H9 (cell line): ENCODE data around the gene FASTK. TPM values are rescaled to one million over a fixed set of nuclear protein-coding genes. Genes with fewer than 3 reads are reported as not detected.

ENCODE experiments used
- DNase-seq: peaks from one replicate; pipeline ENCODE4 v3.0.0-alpha.2; 2017
- H2AFZ ChIP-seq: one replicate; pipeline ENCODE4 v1.6.1; 2013; ENCODE audit warnings: mild to moderate bottlenecking, low read length, control low read depth, moderate library complexity
- H2AK5ac ChIP-seq: 2 replicates; pipeline ENCODE4 v1.6.1; 2013; ENCODE audit warnings: low read length, control low read depth, mixed read lengths; ENCODE audit not compliant: insufficient read length
- H2BK120ac ChIP-seq: one replicate; pipeline ENCODE4 v1.6.1; 2013; ENCODE audit warnings: low read depth, mild to moderate bottlenecking, low read length, control low read depth, inconsistent platforms; ENCODE audit not compliant: poor library complexity, severe bottlenecking
- H2BK12ac ChIP-seq: 2 replicates; pipeline ENCODE4 v1.6.1; 2013; ENCODE audit warnings: low read length, control low read depth, mixed read lengths, low read depth; ENCODE audit not compliant: insufficient read length
- H2BK15ac ChIP-seq: 2 replicates; pipeline ENCODE4 v1.6.1; 2013; ENCODE audit warnings: low read depth, low read length, control low read depth
- H2BK20ac ChIP-seq: one replicate; pipeline ENCODE4 v1.6.1; 2013; ENCODE audit warnings: low read depth, mild to moderate bottlenecking, low read length, control low read depth, inconsistent platforms; ENCODE audit not compliant: poor library complexity, severe bottlenecking
- H2BK5ac ChIP-seq: 2 replicates; pipeline ENCODE4 v1.6.1; 2013; ENCODE audit warnings: low read length, control low read depth, mixed read lengths; ENCODE audit not compliant: insufficient read length
- H3K14ac ChIP-seq: 2 replicates; pipeline ENCODE4 v1.6.1; 2013; ENCODE audit warnings: low read length, control low read depth; ENCODE audit not compliant: insufficient read depth
- H3K18ac ChIP-seq: 2 replicates; pipeline ENCODE4 v1.6.1; 2013; ENCODE audit warnings: low read depth, mild to moderate bottlenecking, mixed read lengths, low read length, control low read depth; ENCODE audit not compliant: insufficient read length
- H3K23ac ChIP-seq: 2 replicates; pipeline ENCODE4 v1.6.1; 2013; ENCODE audit warnings: low read length, control low read depth, mixed read lengths, low read depth; ENCODE audit not compliant: insufficient read length
- H3K23me2 ChIP-seq: 2 replicates; pipeline ENCODE4 v1.6.1; 2013; ENCODE audit warnings: low read depth, mild to moderate bottlenecking, mixed read lengths, low read length, control low read depth; ENCODE audit not compliant: insufficient read length, poor library complexity, severe bottlenecking
- H3K27ac ChIP-seq: 2 replicates; pipeline ENCODE4 v1.5.1; 2013; ENCODE audit warnings: low read length, control low read depth, mixed read lengths, low read depth; ENCODE audit not compliant: insufficient read length
- H3K27me3 ChIP-seq: 2 replicates; pipeline ENCODE4 v1.6.1; 2013; ENCODE audit warnings: low read length, control low read depth, inconsistent platforms; ENCODE audit not compliant: insufficient read depth
- H3K4ac ChIP-seq: 2 replicates; pipeline ENCODE4 v1.6.1; 2013; ENCODE audit warnings: low read depth, mild to moderate bottlenecking, control low read depth, inconsistent platforms, low read length, moderate library complexity
- H3K4me1 ChIP-seq: 2 replicates; pipeline ENCODE4 v1.6.1; 2013; ENCODE audit warnings: low read length, control low read depth, inconsistent platforms; ENCODE audit not compliant: insufficient read depth
- H3K4me2 ChIP-seq: 2 replicates; pipeline ENCODE4 v1.6.1; 2013; ENCODE audit warnings: low read length, control low read depth, mixed read lengths; ENCODE audit not compliant: insufficient read length, insufficient read depth
- H3K56ac ChIP-seq: 2 replicates; pipeline ENCODE4 v1.6.1; 2013; ENCODE audit warnings: low read depth, mild to moderate bottlenecking, mixed read lengths, low read length, control low read depth; ENCODE audit not compliant: insufficient read length
- H3K79me1 ChIP-seq: 2 replicates; pipeline ENCODE4 v1.6.1; 2013; ENCODE audit warnings: low read depth, mild to moderate bottlenecking, moderate library complexity, low read length, control low read depth, inconsistent platforms; ENCODE audit not compliant: insufficient read depth, poor library complexity, severe bottlenecking
- H3K79me2 ChIP-seq: 2 replicates; pipeline ENCODE4 v1.6.1; 2013; ENCODE audit warnings: low read length, control low read depth, inconsistent platforms; ENCODE audit not compliant: insufficient read depth
- H3K9ac ChIP-seq: 2 replicates; pipeline ENCODE4 v1.6.1; 2013; ENCODE audit warnings: low read length, control low read depth, mixed read lengths; ENCODE audit not compliant: insufficient read length; ENCODE audit errors: extremely low read depth
- H3K9me3 ChIP-seq: one replicate; pipeline ENCODE4 v1.6.1; 2013; ENCODE audit warnings: low read depth, low read length, inconsistent platforms; ENCODE audit not compliant: control insufficient read depth
- H3T11ph ChIP-seq: one replicate; pipeline ENCODE4 v1.6.1; 2013; ENCODE audit warnings: mild to moderate bottlenecking, low read length, control low read depth, inconsistent platforms
- H4K20me1 ChIP-seq: one replicate; pipeline ENCODE4 v1.6.1; 2013; ENCODE audit not compliant: control insufficient read depth, insufficient read length, insufficient read depth
- H4K5ac ChIP-seq: 2 replicates; pipeline ENCODE4 v1.6.1; 2013; ENCODE audit warnings: low read depth, mild to moderate bottlenecking, mixed read lengths, low read length, control low read depth; ENCODE audit not compliant: insufficient read length
- H4K8ac ChIP-seq: replicated peaks from 2 replicates; pipeline ENCODE4 v1.6.1; 2013; ENCODE audit warnings: low read length, control low read depth, mixed read lengths, low read depth; ENCODE audit not compliant: insufficient read length
- H4K91ac ChIP-seq: 2 replicates; pipeline ENCODE4 v1.6.1; 2013; ENCODE audit warnings: low read depth, mild to moderate bottlenecking, moderate library complexity, mixed read lengths, low read length, control low read depth; ENCODE audit not compliant: insufficient read length
- H3K27ac Mint-ChIP-seq, 3 experiments: 2 replicates in 2 of 3; 3 replicates in 1 of 3; pipeline ENCODE4 v1.8.0; 2020 to 2021; ENCODE audit warnings: mixed read lengths in 3 of 3, mild to moderate bottlenecking in 1 of 3, moderate library complexity in 1 of 3
- H3K27me3 Mint-ChIP-seq: 2 replicates; pipeline ENCODE4 v1.8.0; 2021; ENCODE audit warnings: low read depth, mild to moderate bottlenecking, moderate library complexity, mixed read lengths
- H3K36me3 Mint-ChIP-seq, 3 experiments: 2 replicates in 2 of 3; 3 replicates in 1 of 3; pipeline ENCODE4 v1.8.0; 2020 to 2021; ENCODE audit warnings: low read depth in 3 of 3, mixed read lengths in 3 of 3; ENCODE audit not compliant: insufficient read depth in 1 of 3
- H3K4me1 Mint-ChIP-seq, 2 experiments: 2 replicates each; pipeline ENCODE4 v1.8.0; 2020; ENCODE audit warnings: mixed read lengths in 2 of 2
- H3K4me3 Mint-ChIP-seq, 2 experiments: 2 replicates in 1 of 2; 3 replicates in 1 of 2; pipeline ENCODE4 v1.8.0; 2020 to 2021; ENCODE audit warnings: mild to moderate bottlenecking in 2 of 2, mixed read lengths in 2 of 2, moderate library complexity in 1 of 2
- H3K9me3 Mint-ChIP-seq, 2 experiments: 2 replicates in 1 of 2; 3 replicates in 1 of 2; pipeline ENCODE4 v1.8.0; 2020; ENCODE audit warnings: mild to moderate bottlenecking in 2 of 2, mixed read lengths in 2 of 2, moderate library complexity in 1 of 2
- WGBS: extraction: QIAGEN DNeasy Blood & Tissue Kit; methylation state at CpG from one replicate; pipeline ENCODE4 v1.1.7; 2013; ENCODE audit warnings: missing lambda C conversion rate, low lambda C conversion rate, mixed read lengths; ENCODE audit not compliant: insufficient read length; ENCODE audit errors: extremely low coverage; 5-methylcytosine and 5-hydroxymethylcytosine counted together
- total RNA-seq: library from RNA; stranded (reverse); gene quantifications from 2 replicates; pipeline ENCODE4 v1.2.1, GENCODE V29; 2021
- TF ChIP-seq, protein P1 (sequence below): fragments of 200-600 bp; sonication (generic); conservative IDR thresholded peaks from 3 replicates; pipeline ENCODE4 v1.8.0; 2021; ENCODE audit warnings: antibody characterized with exemption, mild to moderate bottlenecking

The FASTK gene
- total RNA-seq, 1 experiment from 2014 or later: 57.8 TPM

DNA sequence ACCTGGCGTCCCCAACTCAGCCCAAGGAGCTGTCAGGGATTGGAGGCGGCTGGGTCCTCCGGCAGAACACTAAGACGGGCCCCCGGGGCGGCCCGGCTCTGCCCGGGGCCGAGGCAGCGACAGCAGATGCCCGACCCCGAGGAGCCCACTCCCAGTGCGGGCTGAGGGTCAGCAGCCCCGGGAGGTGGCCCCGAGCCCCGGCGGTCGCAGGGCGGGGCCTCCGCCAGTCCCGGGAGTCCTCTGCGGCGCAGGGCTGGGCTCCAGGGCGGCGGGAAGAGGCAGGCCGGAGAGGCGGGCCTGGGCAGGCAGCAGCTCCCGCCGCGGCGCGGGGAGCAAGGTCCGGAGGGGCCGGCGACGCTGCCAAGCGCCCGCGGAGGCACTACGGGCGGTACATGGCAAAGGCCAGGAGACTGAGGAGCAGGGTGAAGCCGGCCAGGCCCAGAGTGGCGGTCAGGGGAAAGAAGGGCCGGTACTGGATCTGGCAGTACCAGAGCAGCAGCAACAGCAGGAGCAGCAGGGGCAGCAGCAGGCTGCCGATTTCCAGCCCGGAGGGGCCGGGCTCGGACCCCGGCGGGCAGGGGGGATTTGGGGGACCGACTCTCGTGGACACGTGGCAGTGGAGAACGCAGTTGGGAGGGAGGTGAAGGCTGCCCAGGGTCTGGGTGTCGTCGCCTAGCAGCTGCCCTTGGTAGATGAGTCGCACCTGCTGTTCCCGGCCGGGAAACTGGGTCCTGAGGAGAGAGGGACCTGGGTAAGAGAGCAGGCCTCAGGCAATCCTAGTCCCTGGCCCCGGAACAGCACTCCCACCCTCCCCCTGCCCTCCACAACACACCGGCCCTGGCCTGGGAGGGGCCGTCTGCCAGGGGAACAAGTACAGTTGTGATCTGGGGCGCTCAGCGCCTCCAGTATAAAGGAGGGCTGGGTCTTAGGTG lies 827 bp upstream of the FASTK start:
- no peaks in the 10 kb centered on the region for H3K79me1 ChIP-seq
- TF ChIP-seq, protein P1, sequence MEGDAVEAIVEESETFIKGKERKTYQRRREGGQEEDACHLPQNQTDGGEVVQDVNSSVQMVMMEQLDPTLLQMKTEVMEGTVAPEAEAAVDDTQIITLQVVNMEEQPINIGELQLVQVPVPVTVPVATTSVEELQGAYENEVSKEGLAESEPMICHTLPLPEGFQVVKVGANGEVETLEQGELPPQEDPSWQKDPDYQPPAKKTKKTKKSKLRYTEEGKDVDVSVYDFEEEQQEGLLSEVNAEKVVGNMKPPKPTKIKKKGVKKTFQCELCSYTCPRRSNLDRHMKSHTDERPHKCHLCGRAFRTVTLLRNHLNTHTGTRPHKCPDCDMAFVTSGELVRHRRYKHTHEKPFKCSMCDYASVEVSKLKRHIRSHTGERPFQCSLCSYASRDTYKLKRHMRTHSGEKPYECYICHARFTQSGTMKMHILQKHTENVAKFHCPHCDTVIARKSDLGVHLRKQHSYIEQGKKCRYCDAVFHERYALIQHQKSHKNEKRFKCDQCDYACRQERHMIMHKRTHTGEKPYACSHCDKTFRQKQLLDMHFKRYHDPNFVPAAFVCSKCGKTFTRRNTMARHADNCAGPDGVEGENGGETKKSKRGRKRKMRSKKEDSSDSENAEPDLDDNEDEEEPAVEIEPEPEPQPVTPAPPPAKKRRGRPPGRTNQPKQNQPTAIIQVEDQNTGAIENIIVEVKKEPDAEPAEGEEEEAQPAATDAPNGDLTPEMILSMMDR: no peak
- H3K23me2 ChIP-seq: peaks cover 7% of the 10 kb centered on the region
- no peak overlapping the region for H4K8ac ChIP-seq
- H3K18ac ChIP-seq: no peak overlapping the region
- no peak overlapping the region for H3K27ac ChIP-seq
- H3K9me3 ChIP-seq: no peaks in the 10 kb centered on the region
- H3K56ac ChIP-seq: no peak overlapping the region
- H3K4me1 Mint-ChIP-seq: peaks cover 33 to 44% of the 10 kb centered on the region in 2 experiments
- no peaks in the 10 kb centered on the region; the same call in 1 of the 2 replicates for H3K27me3 ChIP-seq
- no peaks in the 10 kb centered on the region; the same call in 1 of the 2 replicates for H3K79me2 ChIP-seq
- no peak overlapping the region for H2BK20ac ChIP-seq
- H4K20me1 ChIP-seq: no peaks in the 10 kb centered on the region
- H2BK5ac ChIP-seq: no peak overlapping the region
- H3K4me1 ChIP-seq: peaks cover 2% of the 10 kb centered on the region; the same call in 1 of the 2 replicates
- no peak overlapping the region for H2AFZ ChIP-seq
- H3K9ac ChIP-seq: no peak overlapping the region
- no peak for DNase-seq
- H3K14ac ChIP-seq: no peak overlapping the region
- peaks cover under 1 to 6% (median 5%) of the 10 kb centered on the region in 3 experiments; a peak in 5 of 7 replicates for H3K36me3 Mint-ChIP-seq
- no peak overlapping the region for H2BK15ac ChIP-seq
- H3K4me3 Mint-ChIP-seq: peak overlapping the region; percentile 79 to 86
- H2AK5ac ChIP-seq: no peak overlapping the region
- no peak overlapping the region for H3T11ph ChIP-seq
- no CpG with 5 or more reads among the region's 64 CpGs for WGBS
- H3K27ac Mint-ChIP-seq: no peak overlapping the region
- no peak overlapping the region for H2BK120ac ChIP-seq
- H3K4me2 ChIP-seq: peak overlapping the region; percentile 23
- peaks cover 8% of the 10 kb centered on the region for H3K27me3 Mint-ChIP-seq
- H3K9me3 Mint-ChIP-seq: no peaks in the 10 kb centered on the region; a peak in 1 of 5 replicates
- no peak overlapping the region for H3K23ac ChIP-seq
- H4K5ac ChIP-seq: no peak overlapping the region
- no peak overlapping the region for H2BK12ac ChIP-seq
- H4K91ac ChIP-seq: no peak overlapping the region
- no peak overlapping the region for H3K4ac ChIP-seq
